HepG2 (cell line): Measurements from ENCODE around the gene EXOC1. TPM values are rescaled to one million over a fixed set of nuclear protein-coding genes. Genes with fewer than 3 reads are reported as not detected.
A peak's percentile ranks its signal among the peaks of the same experiment; 100 is the strongest.

Experiments used
- FOSL2 ChIP-seq: sonication (generic); formaldehyde crosslinking; IDR thresholded peaks from 2 replicates; pipeline ENCODE4 v1.4.0; 2020; ENCODE audit warnings: missing genetic modification reagents
- FOXC1 ChIP-seq: sonication (generic); formaldehyde crosslinking; IDR thresholded peaks from 2 replicates; pipeline ENCODE4 v1.8.0; 2022; ENCODE audit warnings: mild to moderate bottlenecking, missing genetic modification reagents, borderline replicate concordance
- GABPA ChIP-seq, 2 experiments: IDR thresholded peaks; 2 replicates each; pipeline ENCODE4 v1.6.1; 2011 to 2016; ENCODE audit warnings: low read depth in 2 of 2, low read length in 1 of 2, missing biosample characterization in 1 of 2, missing genetic modification characterization in 1 of 2
- HOXA9 ChIP-seq: sonication (generic); formaldehyde crosslinking; IDR thresholded peaks from 2 replicates; pipeline ENCODE4 v1.8.1; 2022; ENCODE audit warnings: missing genetic modification reagents, mild to moderate bottlenecking, moderate library complexity, borderline replicate concordance
- KAT8 ChIP-seq: IDR thresholded peaks from 2 replicates; pipeline ENCODE4 v1.6.1; 2016; ENCODE audit warnings: missing genetic modification reagents, missing compliant biosample characterization
- KDM6A ChIP-seq: IDR thresholded peaks from 2 replicates; pipeline ENCODE4 v1.6.1; 2016; ENCODE audit warnings: low read depth
- KLF16 ChIP-seq, 2 experiments: sonication (generic) in 1 of 2; formaldehyde crosslinking in 1 of 2; IDR thresholded peaks; 2 replicates each; pipeline versions ENCODE4 v1.6.1 to v1.8.0; 2016 to 2023; ENCODE audit warnings: missing genetic modification reagents in 2 of 2, missing compliant biosample characterization in 1 of 2
- MIER2 ChIP-seq: IDR thresholded peaks from 2 replicates; pipeline ENCODE4 v1.6.1; 2016; ENCODE audit warnings: missing biosample characterization, missing genetic modification reagents
- NKX3-1 ChIP-seq: sonication (generic); formaldehyde crosslinking; IDR thresholded peaks from 2 replicates; pipeline ENCODE4 v1.5.0; 2020; ENCODE audit warnings: missing genetic modification reagents
- PHF20 ChIP-seq: sonication (generic); formaldehyde crosslinking; IDR thresholded peaks from 2 replicates; pipeline ENCODE4 v1.5.0; 2020; ENCODE audit warnings: mild to moderate bottlenecking, missing genetic modification reagents
- PHF21A ChIP-seq: sonication (generic); formaldehyde crosslinking; IDR thresholded peaks from 2 replicates; pipeline ENCODE4 v1.5.0; 2020; ENCODE audit warnings: mild to moderate bottlenecking, missing genetic modification reagents
- SAP130 ChIP-seq: IDR thresholded peaks from 2 replicates; pipeline ENCODE4 v1.6.1; 2016; ENCODE audit warnings: low read depth
- SOX6 ChIP-seq, 2 experiments: fragments of 450-650 bp in 1 of 2; sonication (generic) in 1 of 2; formaldehyde crosslinking in 1 of 2; IDR thresholded peaks; 2 replicates each; pipeline versions ENCODE4 v1.4.0 to v1.6.1; 2017 to 2020; ENCODE audit warnings: antibody characterized with exemption in 1 of 2, mild to moderate bottlenecking in 1 of 2, missing genetic modification reagents in 1 of 2
- TEAD3 ChIP-seq: optimal IDR thresholded peaks from 2 replicates; pipeline ENCODE3; 2016; ENCODE audit warnings: borderline replicate concordance
- TOE1 ChIP-seq: sonication (generic); formaldehyde crosslinking; IDR thresholded peaks from 2 replicates; pipeline ENCODE4 v1.4.0; 2020; ENCODE audit warnings: mild to moderate bottlenecking, missing genetic modification reagents
- ZNF264 ChIP-seq: sonication (generic); formaldehyde crosslinking; IDR thresholded peaks from 2 replicates; pipeline ENCODE4 v1.4.0; 2020; ENCODE audit warnings: missing genetic modification reagents
- ZNF441 ChIP-seq: sonication (generic); formaldehyde crosslinking; IDR thresholded peaks from 2 replicates; pipeline ENCODE4 v1.7.0; 2021; ENCODE audit warnings: missing genetic modification reagents, borderline replicate concordance
- ZNF780A ChIP-seq: sonication (generic); formaldehyde crosslinking; IDR thresholded peaks from 2 replicates; pipeline ENCODE4 v1.8.0; 2022; ENCODE audit warnings: mild to moderate bottlenecking, missing genetic modification reagents, moderate library complexity
- ZNF839 ChIP-seq: sonication (generic); formaldehyde crosslinking; IDR thresholded peaks from 2 replicates; pipeline ENCODE4 v1.4.0; 2020; ENCODE audit warnings: missing genetic modification reagents, mild to moderate bottlenecking, borderline replicate concordance
- ZNF883 ChIP-seq: sonication (generic); formaldehyde crosslinking; IDR thresholded peaks from 2 replicates; pipeline ENCODE4 v1.5.1; 2020; ENCODE audit warnings: mild to moderate bottlenecking, missing genetic modification reagents; ENCODE audit errors: not compliant biosample characterization
- polyA plus RNA-seq, 8 experiments: library from polyadenylated mRNA; depleted of rRNA in 3 of 8; stranded (reverse) in 7 of 8; unstranded in 1 of 8; fragments of >200 nt; fragmentation: Illumina TruSeq in 4 of 8; extraction: Trizol in 4 of 8; gene quantifications; 2 replicates each; pipeline versions ENCODE4 v1.2.1 to v1.2.3, GENCODE V29; 2011 to 2016; ENCODE audit warnings: low read depth in 4 of 8, missing spikeins in 1 of 8, mixed read lengths in 1 of 8; ENCODE audit not compliant: insufficient read depth in 1 of 8
- total RNA-seq, 5 experiments: library from RNA; depleted of rRNA; stranded (reverse); fragments of >200 nt; fragmentation: Illumina TruSeq; extraction: Trizol; gene quantifications; 2 replicates each; pipeline ENCODE4 v1.2.3, GENCODE V29; 2016; ENCODE audit warnings: low read depth in 1 of 5
- TF ChIP-seq, protein P1 (sequence below): IDR thresholded peaks from 2 replicates; pipeline ENCODE4 v1.6.1; 2012; ENCODE audit warnings: inconsistent platforms
- TF ChIP-seq, protein P2 (sequence below): IDR thresholded peaks from 2 replicates; pipeline ENCODE4 v1.4.0; 2020; ENCODE audit warnings: mild to moderate bottlenecking, missing genetic modification reagents

EXOC1 gene
- total and polyA plus RNA-seq, 2 of the 13 experiments (the other 11 are each of a cell fraction or from before 2014, with no cell fraction given) = 9.1 to 18.4 TPM

DNA sequence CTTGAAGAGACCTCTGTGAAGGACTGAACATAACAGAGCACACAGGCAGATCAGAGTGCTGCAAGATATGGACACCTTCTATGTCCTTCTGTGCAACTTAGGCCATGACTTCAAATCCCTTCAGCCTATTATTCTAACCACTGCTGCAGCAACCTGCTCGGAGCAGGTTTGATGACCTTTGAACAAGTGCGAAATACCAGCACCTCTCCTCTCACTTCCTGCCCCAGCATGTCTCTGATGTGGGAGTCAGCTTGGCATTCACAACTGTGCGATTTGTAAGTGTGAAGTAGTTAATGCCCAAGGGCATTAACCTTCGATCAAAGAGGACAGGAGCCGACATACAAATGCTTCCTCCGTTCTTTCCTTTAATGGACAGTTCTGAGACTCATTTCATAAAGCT is 1.6 kb upstream of the EXOC1 start (continued):
- TF ChIP-seq, protein P1, sequence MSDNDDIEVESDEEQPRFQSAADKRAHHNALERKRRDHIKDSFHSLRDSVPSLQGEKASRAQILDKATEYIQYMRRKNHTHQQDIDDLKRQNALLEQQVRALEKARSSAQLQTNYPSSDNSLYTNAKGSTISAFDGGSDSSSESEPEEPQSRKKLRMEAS = peak; percentile 48; the same call in 1 of the 2 replicates
- TF ChIP-seq, protein P2, sequence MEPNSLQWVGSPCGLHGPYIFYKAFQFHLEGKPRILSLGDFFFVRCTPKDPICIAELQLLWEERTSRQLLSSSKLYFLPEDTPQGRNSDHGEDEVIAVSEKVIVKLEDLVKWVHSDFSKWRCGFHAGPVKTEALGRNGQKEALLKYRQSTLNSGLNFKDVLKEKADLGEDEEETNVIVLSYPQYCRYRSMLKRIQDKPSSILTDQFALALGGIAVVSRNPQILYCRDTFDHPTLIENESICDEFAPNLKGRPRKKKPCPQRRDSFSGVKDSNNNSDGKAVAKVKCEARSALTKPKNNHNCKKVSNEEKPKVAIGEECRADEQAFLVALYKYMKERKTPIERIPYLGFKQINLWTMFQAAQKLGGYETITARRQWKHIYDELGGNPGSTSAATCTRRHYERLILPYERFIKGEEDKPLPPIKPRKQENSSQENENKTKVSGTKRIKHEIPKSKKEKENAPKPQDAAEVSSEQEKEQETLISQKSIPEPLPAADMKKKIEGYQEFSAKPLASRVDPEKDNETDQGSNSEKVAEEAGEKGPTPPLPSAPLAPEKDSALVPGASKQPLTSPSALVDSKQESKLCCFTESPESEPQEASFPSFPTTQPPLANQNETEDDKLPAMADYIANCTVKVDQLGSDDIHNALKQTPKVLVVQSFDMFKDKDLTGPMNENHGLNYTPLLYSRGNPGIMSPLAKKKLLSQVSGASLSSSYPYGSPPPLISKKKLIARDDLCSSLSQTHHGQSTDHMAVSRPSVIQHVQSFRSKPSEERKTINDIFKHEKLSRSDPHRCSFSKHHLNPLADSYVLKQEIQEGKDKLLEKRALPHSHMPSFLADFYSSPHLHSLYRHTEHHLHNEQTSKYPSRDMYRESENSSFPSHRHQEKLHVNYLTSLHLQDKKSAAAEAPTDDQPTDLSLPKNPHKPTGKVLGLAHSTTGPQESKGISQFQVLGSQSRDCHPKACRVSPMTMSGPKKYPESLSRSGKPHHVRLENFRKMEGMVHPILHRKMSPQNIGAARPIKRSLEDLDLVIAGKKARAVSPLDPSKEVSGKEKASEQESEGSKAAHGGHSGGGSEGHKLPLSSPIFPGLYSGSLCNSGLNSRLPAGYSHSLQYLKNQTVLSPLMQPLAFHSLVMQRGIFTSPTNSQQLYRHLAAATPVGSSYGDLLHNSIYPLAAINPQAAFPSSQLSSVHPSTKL (CRISPR knock-in tag) = 0 out of 2 replicates have a peak, but pooled peaks have one; percentile 45
- TF ChIP-seq ZNF264 (CRISPR knock-in tag) (0 out of 2 replicates have a peak, but pooled peaks have one; percentile 21), SOX6 (IDR thresholded peaks at IDR 0.05) (no peak), SOX6 (CRISPR knock-in tag; IDR thresholded peaks at IDR 0.05) (no peak), TEAD3 (CRISPR knock-in tag) (peak; percentile 88), HOXA9 (0 out of 2 replicates have a peak, but pooled peaks have one; percentile 42), ZNF839 (CRISPR knock-in tag) (no peak), SAP130 (CRISPR knock-in tag) (no peak), GABPA (IDR thresholded peaks at IDR 0.05; ENCODE audit: low read depth, low read length) (no peak; the same call in 1 of the 2 replicates), GABPA (CRISPR knock-in tag; IDR thresholded peaks at IDR 0.05; ENCODE audit: low read depth) (peak; percentile 64), ZNF883 (CRISPR knock-in tag) (no peak), MIER2 (CRISPR knock-in tag) (peak; percentile 59; the same call in 1 of the 2 replicates), FOSL2 (CRISPR knock-in tag) (0 out of 2 replicates have a peak, but pooled peaks have one; percentile 25), PHF20 (peak; percentile 42; the same call in 1 of the 2 replicates), ZNF441 (CRISPR knock-in tag) (no peak), PHF21A (CRISPR knock-in tag) (peak; percentile 54; the same call in 1 of the 2 replicates), KAT8 (CRISPR knock-in tag) (peak; percentile 15; the same call in 1 of the 2 replicates), KLF16 (CRISPR knock-in tag; IDR thresholded peaks at IDR 0.05) (no peak), KDM6A (CRISPR knock-in tag) (peak; percentile 50; the same call in 1 of the 2 replicates), ZNF780A (0 out of 2 replicates have a peak, but pooled peaks have one; percentile 44), NKX3-1 (CRISPR knock-in tag) (no peak), FOXC1 (CRISPR knock-in tag) (no peak), TOE1 (no peak)
